Measurements from ENCODE around the gene MRPL14.
"Not testable (repeated sequence)": the region's sequence is repeated elsewhere in the genome, so short reads cannot be mapped to it uniquely, and the experiment has no call there.

The MRPL14 gene

GRCh38 chr6:44145839-44146238 lies 18.6 kb upstream of the MRPL14 start:
- no peak overlapping the region for H3K18ac ChIP-seq (ENCODE audit: low read depth in 1 of 2, low read length in 2 of 2)
- no peak overlapping the region for H3K4me3 ChIP-seq (ENCODE audit: insufficient read depth in 1 of 2, low read depth in 1 of 2, low read length in 2 of 2)
- no peak overlapping the region for H3K14ac ChIP-seq (ENCODE audit: low read length in 2 of 2)
- no peaks in the 10 kb centered on the region for H3K4me1 ChIP-seq (ENCODE audit: control insufficient read depth, insufficient read depth, low read depth, low read length)
- no peak overlapping the region for H2BK5ac ChIP-seq (ENCODE audit: low read depth, low read length, poor library complexity, severe bottlenecking)
- no peaks in the 10 kb centered on the region for H3K9me3 ChIP-seq (ENCODE audit: control insufficient read depth, low read length)
- H3K4me2 ChIP-seq (ENCODE audit: low read length, poor library complexity, severe bottlenecking) = no peak overlapping the region
- no peak overlapping the region for H2AK5ac ChIP-seq (ENCODE audit: low read length, severe bottlenecking)
- no peak overlapping the region for H4K91ac ChIP-seq (ENCODE audit: low read length)
- no peak overlapping the region for H3K27ac ChIP-seq (ENCODE audit: low read length, poor library complexity, severe bottlenecking)
- H2BK15ac ChIP-seq (ENCODE audit: low read depth, poor library complexity, severe bottlenecking) = no peak overlapping the region
- DNase-seq = no peak
- no peak overlapping the region for H3K23ac ChIP-seq (ENCODE audit: low read length in 2 of 2)
- H2AFZ ChIP-seq (ENCODE audit: low read depth, low read length) = no peak overlapping the region
- H3K27me3 ChIP-seq (ENCODE audit: control insufficient read depth in 1 of 2, insufficient read depth in 1 of 2, low read length in 2 of 2) = no peaks in the 10 kb centered on the region
- H3K79me1 ChIP-seq (replicated peaks; ENCODE audit: low read length, poor library complexity, severe bottlenecking) = peaks cover 13% of the 10 kb centered on the region
- H3K36me3 ChIP-seq (ENCODE audit: control insufficient read depth in 1 of 2, insufficient read depth in 2 of 2, low read depth in 1 of 2, low read length in 2 of 2) = peaks cover 77 to 85% of the 10 kb centered on the region in 2 experiments
- no peak overlapping the region for H2BK12ac ChIP-seq (ENCODE audit: low read length in 2 of 2)
- no peak overlapping the region for H3K9ac ChIP-seq (ENCODE audit: low read length)
- H2BK120ac ChIP-seq (ENCODE audit: low read depth, low read length) = no peak overlapping the region
- H4K8ac ChIP-seq (ENCODE audit: low read length) = no peak overlapping the region
- H3K4ac ChIP-seq (ENCODE audit: low read depth in 1 of 2, low read length in 2 of 2) = no peak overlapping the region

- not testable (repeated sequence) for H3K4ac ChIP-seq (ENCODE audit: low read depth in 1 of 2, low read length in 2 of 2); H3K27me3 ChIP-seq (ENCODE audit: control insufficient read depth in 1 of 2, insufficient read depth in 1 of 2, low read length in 2 of 2); H4K91ac ChIP-seq (ENCODE audit: low read length); H3K9me3 ChIP-seq (ENCODE audit: control insufficient read depth, low read length); H4K8ac ChIP-seq (ENCODE audit: low read length); H3K9ac ChIP-seq (ENCODE audit: low read length); H2AK5ac ChIP-seq (ENCODE audit: low read length, severe bottlenecking); H3K4me2 ChIP-seq (ENCODE audit: low read length, poor library complexity, severe bottlenecking); H3K14ac ChIP-seq (ENCODE audit: low read length in 2 of 2); H3K23ac ChIP-seq (ENCODE audit: low read length in 2 of 2); H2AFZ ChIP-seq (ENCODE audit: low read depth, low read length); H2BK120ac ChIP-seq (ENCODE audit: low read depth, low read length); H3K4me3 ChIP-seq (ENCODE audit: insufficient read depth in 1 of 2, low read depth in 1 of 2, low read length in 2 of 2); H2BK5ac ChIP-seq (ENCODE audit: low read depth, low read length, poor library complexity, severe bottlenecking); H3K27ac ChIP-seq (ENCODE audit: low read length, poor library complexity, severe bottlenecking); H2BK12ac ChIP-seq (ENCODE audit: low read length in 2 of 2); H3K4me1 ChIP-seq (ENCODE audit: control insufficient read depth, insufficient read depth, low read depth, low read length); H2BK15ac ChIP-seq (ENCODE audit: low read depth, poor library complexity, severe bottlenecking); DNase-seq; H3K18ac ChIP-seq (ENCODE audit: low read depth in 1 of 2, low read length in 2 of 2)
- 50% methylated on average over 3 of the region's 3 CpGs for WGBS
- peaks cover 19% of the 10 kb centered on the region for H3K79me1 ChIP-seq (replicated peaks; ENCODE audit: low read length, poor library complexity, severe bottlenecking)
- H3K36me3 ChIP-seq (ENCODE audit: control insufficient read depth in 1 of 2, insufficient read depth in 2 of 2, low read depth in 1 of 2, low read length in 2 of 2) = peaks cover 78 to 88% of the 10 kb centered on the region in 2 experiments
Measured at GRCh38 chr6:44144536-44144935, 17.3 kb upstream of the MRPL14 start.

- Histone ChIP-seq H3K4me2 (ENCODE audit: low read length, poor library complexity, severe bottlenecking) (no peak overlapping the region), H3K79me1 (replicated peaks; ENCODE audit: low read length, poor library complexity, severe bottlenecking) (peaks cover 20% of the 10 kb centered on the region), H3K9ac (ENCODE audit: low read length) (no peak overlapping the region), H4K8ac (ENCODE audit: low read length) (no peak overlapping the region), H2BK12ac (ENCODE audit: low read length in 2 of 2) (no peak overlapping the region), H3K23ac (ENCODE audit: low read length in 2 of 2) (no peak overlapping the region), H3K27ac (ENCODE audit: low read length, poor library complexity, severe bottlenecking) (no peak overlapping the region), H4K91ac (ENCODE audit: low read length) (no peak overlapping the region), H2BK5ac (ENCODE audit: low read depth, low read length, poor library complexity, severe bottlenecking) (no peak overlapping the region), H2AK5ac (ENCODE audit: low read length, severe bottlenecking) (no peak overlapping the region), H2AFZ (ENCODE audit: low read depth, low read length) (no peak overlapping the region), H3K4me3 (ENCODE audit: insufficient read depth in 1 of 2, low read depth in 1 of 2, low read length in 2 of 2) (no peak overlapping the region), H3K18ac (ENCODE audit: low read depth in 1 of 2, low read length in 2 of 2) (no peak overlapping the region), H2BK15ac (ENCODE audit: low read depth, poor library complexity, severe bottlenecking) (no peak overlapping the region), H3K4ac (ENCODE audit: low read depth in 1 of 2, low read length in 2 of 2) (no peak overlapping the region), H3K9me3 (ENCODE audit: control insufficient read depth, low read length) (no peaks in the 10 kb centered on the region), H2BK120ac (ENCODE audit: low read depth, low read length) (no peak overlapping the region), H3K27me3 (ENCODE audit: control insufficient read depth in 1 of 2, insufficient read depth in 1 of 2, low read length in 2 of 2) (no peaks in the 10 kb centered on the region), H3K14ac (ENCODE audit: low read length in 2 of 2) (no peak overlapping the region), H3K36me3 (ENCODE audit: control insufficient read depth in 1 of 2, insufficient read depth in 2 of 2, low read depth in 1 of 2, low read length in 2 of 2) (peaks cover 78 to 88% of the 10 kb centered on the region in 2 experiments), H3K4me1 (ENCODE audit: control insufficient read depth, insufficient read depth, low read depth, low read length) (no peaks in the 10 kb centered on the region)
- no CpG with 5 or more reads among the region's 1 CpG for WGBS
- DNase-seq = no peak
Measured at GRCh38 chr6:44143731-44144130, 16.5 kb upstream of the MRPL14 start.

- Histone ChIP-seq H3K4me2 (ENCODE audit: low read length, poor library complexity, severe bottlenecking) (no peak overlapping the region), H3K36me3 (ENCODE audit: control insufficient read depth in 1 of 2, insufficient read depth in 2 of 2, low read depth in 1 of 2, low read length in 2 of 2) (peaks cover 75 to 87% of the 10 kb centered on the region in 2 experiments), H2BK5ac (ENCODE audit: low read depth, low read length, poor library complexity, severe bottlenecking) (no peak overlapping the region), H4K8ac (ENCODE audit: low read length) (no peak overlapping the region), H3K14ac (ENCODE audit: low read length in 2 of 2) (no peak overlapping the region), H3K4me1 (ENCODE audit: control insufficient read depth, insufficient read depth, low read depth, low read length) (no peaks in the 10 kb centered on the region), H2BK120ac (ENCODE audit: low read depth, low read length) (no peak overlapping the region), H3K18ac (ENCODE audit: low read depth in 1 of 2, low read length in 2 of 2) (no peak overlapping the region), H3K4ac (ENCODE audit: low read depth in 1 of 2, low read length in 2 of 2) (no peak overlapping the region), H3K27ac (ENCODE audit: low read length, poor library complexity, severe bottlenecking) (no peak overlapping the region), H3K9ac (ENCODE audit: low read length) (no peak overlapping the region), H2AFZ (ENCODE audit: low read depth, low read length) (no peak overlapping the region), H3K9me3 (ENCODE audit: control insufficient read depth, low read length) (no peaks in the 10 kb centered on the region), H2BK15ac (ENCODE audit: low read depth, poor library complexity, severe bottlenecking) (no peak overlapping the region), H3K4me3 (ENCODE audit: insufficient read depth in 1 of 2, low read depth in 1 of 2, low read length in 2 of 2) (no peak overlapping the region), H4K91ac (ENCODE audit: low read length) (no peak overlapping the region), H3K23ac (ENCODE audit: low read length in 2 of 2) (no peak overlapping the region), H3K27me3 (ENCODE audit: control insufficient read depth in 1 of 2, insufficient read depth in 1 of 2, low read length in 2 of 2) (no peaks in the 10 kb centered on the region), H2BK12ac (ENCODE audit: low read length in 2 of 2) (no peak overlapping the region), H3K79me1 (replicated peaks; ENCODE audit: low read length, poor library complexity, severe bottlenecking) (peaks cover 24% of the 10 kb centered on the region), H2AK5ac (ENCODE audit: low read length, severe bottlenecking) (no peak overlapping the region)
- no peak for DNase-seq
- WGBS = 52% methylated on average over 1 of the region's 1 CpG
Measured at GRCh38 chr6:44142835-44143234, 15.6 kb upstream of the MRPL14 start.
